ENCODE data around the gene BCAP29. TPM values are rescaled to one million over a fixed set of nuclear protein-coding genes. Genes with fewer than 3 reads are reported as not detected.

The BCAP29 gene
- total RNA-seq, 2 experiments from 2014 or later = 11.0 to 11.7 TPM

DNA sequence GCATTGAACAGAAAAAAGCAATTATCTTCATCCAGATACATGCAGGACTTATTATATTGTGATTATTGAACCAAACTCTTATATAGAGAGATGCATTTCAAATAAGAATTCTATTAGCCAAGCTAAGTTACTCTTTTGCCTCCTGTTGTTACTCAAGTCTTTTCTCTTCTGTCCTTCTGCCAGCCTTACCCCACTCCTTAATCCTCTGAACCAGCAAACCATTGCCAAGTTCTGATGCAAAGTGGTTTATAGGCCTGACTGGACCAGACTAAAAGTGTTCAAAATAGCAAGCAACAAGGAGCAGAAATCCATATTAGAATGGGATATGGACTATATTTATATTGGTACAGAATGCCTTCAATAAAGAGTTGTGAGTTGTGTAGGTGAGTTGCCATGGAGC, 78.4 kb downstream of the BCAP29 start:
- DNase-seq = no peak
- H3K27me3 ChIP-seq (ENCODE audit: control insufficient read depth in 1 of 2, insufficient read depth in 2 of 2, low read length in 2 of 2) = peaks cover 35 to 40% of the 10 kb centered on the region in 2 experiments
- H3K4me3 ChIP-seq (ENCODE audit: low read length) = no peak overlapping the region
- Mint-ChIP-seq H3K9me3 (no peaks in the 10 kb centered on the region), H3K4me1 (ENCODE audit: low read depth) (peaks cover 25% of the 10 kb centered on the region), H3K27me3 (peaks cover 80% of the 10 kb centered on the region), H3K36me3 (ENCODE audit: low read depth) (no peaks in the 10 kb centered on the region), H3K27ac (no peak overlapping the region), H3K4me3 (no peak overlapping the region)
- ChIA-PET CTCF (no interaction called here), POLR2A (no interaction called here)
- peaks cover 27% of the 10 kb centered on the region for H3K4me1 ChIP-seq (ENCODE audit: insufficient read depth, low read length)
- H3K27ac ChIP-seq (ENCODE audit: low read depth in 1 of 2, low read length in 2 of 2) = no peak overlapping the region
- H3K9me3 ChIP-seq (ENCODE audit: control insufficient read depth in 1 of 2, insufficient read depth in 1 of 2, low read length in 2 of 2) = peaks cover 0 to 10% of the 10 kb centered on the region in 2 experiments
- intact Hi-C loops (cut with DNase I, micrococcal nuclease) = no loop called here
- no peaks in the 10 kb centered on the region for H3K36me3 ChIP-seq (ENCODE audit: insufficient read depth, low read length)
- no peak for ATAC-seq (ENCODE audit: poor library complexity)
- TF ChIP-seq, protein P1, sequence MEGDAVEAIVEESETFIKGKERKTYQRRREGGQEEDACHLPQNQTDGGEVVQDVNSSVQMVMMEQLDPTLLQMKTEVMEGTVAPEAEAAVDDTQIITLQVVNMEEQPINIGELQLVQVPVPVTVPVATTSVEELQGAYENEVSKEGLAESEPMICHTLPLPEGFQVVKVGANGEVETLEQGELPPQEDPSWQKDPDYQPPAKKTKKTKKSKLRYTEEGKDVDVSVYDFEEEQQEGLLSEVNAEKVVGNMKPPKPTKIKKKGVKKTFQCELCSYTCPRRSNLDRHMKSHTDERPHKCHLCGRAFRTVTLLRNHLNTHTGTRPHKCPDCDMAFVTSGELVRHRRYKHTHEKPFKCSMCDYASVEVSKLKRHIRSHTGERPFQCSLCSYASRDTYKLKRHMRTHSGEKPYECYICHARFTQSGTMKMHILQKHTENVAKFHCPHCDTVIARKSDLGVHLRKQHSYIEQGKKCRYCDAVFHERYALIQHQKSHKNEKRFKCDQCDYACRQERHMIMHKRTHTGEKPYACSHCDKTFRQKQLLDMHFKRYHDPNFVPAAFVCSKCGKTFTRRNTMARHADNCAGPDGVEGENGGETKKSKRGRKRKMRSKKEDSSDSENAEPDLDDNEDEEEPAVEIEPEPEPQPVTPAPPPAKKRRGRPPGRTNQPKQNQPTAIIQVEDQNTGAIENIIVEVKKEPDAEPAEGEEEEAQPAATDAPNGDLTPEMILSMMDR (IDR thresholded peaks at IDR 0.05) = no peak

DNA sequence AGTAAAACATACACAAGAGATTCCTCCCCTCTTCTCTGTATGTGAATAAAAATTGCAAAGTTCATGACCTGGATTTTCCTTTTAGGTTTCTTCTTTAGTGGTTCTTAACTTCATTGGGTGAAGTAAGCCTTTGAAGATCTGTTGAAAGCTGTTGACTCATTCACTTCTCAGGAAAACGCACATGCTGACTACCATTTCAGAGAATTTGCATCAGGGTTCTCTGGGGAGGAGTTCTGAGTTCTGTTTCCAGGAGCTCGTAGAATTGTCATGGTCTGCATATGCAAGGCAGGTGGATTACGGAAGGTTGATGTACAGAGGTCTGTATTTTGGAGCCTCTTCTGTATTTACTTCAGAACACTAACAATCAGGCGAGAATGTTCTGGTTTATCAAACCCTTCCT, 79.6 kb downstream of the BCAP29 start:
- intact Hi-C loops (cut with DNase I, micrococcal nuclease) = no loop called here
- Mint-ChIP-seq H3K27ac (no peak overlapping the region), H3K4me3 (peak overlapping the region; percentile 64), H3K36me3 (ENCODE audit: low read depth) (no peaks in the 10 kb centered on the region), H3K4me1 (ENCODE audit: low read depth) (peaks cover 25% of the 10 kb centered on the region), H3K27me3 (peaks cover 81% of the 10 kb centered on the region), H3K9me3 (no peaks in the 10 kb centered on the region)
- ATAC-seq (ENCODE audit: poor library complexity) = peak; percentile 34
- CTCF ChIA-PET = no interaction called here
- no peak overlapping the region for H3K27ac ChIP-seq (ENCODE audit: low read depth in 1 of 2, low read length in 2 of 2)
- peaks cover 37 to 41% of the 10 kb centered on the region in 2 experiments for H3K27me3 ChIP-seq (ENCODE audit: control insufficient read depth in 1 of 2, insufficient read depth in 2 of 2, low read length in 2 of 2)
- TF ChIP-seq, protein P1 (IDR thresholded peaks at IDR 0.05) = no peak
- peaks cover 27% of the 10 kb centered on the region for H3K4me1 ChIP-seq (ENCODE audit: insufficient read depth, low read length)
- no peaks in the 10 kb centered on the region for H3K36me3 ChIP-seq (ENCODE audit: insufficient read depth, low read length)
- peaks cover 0 to 10% of the 10 kb centered on the region in 2 experiments for H3K9me3 ChIP-seq (ENCODE audit: control insufficient read depth in 1 of 2, insufficient read depth in 1 of 2, low read length in 2 of 2)
- POLR2A ChIA-PET = no interaction called here
- H3K4me3 ChIP-seq (ENCODE audit: low read length) = no peak overlapping the region
- peak in 2 of 14 experiments; percentile 6 to 17 for DNase-seq

DNA sequence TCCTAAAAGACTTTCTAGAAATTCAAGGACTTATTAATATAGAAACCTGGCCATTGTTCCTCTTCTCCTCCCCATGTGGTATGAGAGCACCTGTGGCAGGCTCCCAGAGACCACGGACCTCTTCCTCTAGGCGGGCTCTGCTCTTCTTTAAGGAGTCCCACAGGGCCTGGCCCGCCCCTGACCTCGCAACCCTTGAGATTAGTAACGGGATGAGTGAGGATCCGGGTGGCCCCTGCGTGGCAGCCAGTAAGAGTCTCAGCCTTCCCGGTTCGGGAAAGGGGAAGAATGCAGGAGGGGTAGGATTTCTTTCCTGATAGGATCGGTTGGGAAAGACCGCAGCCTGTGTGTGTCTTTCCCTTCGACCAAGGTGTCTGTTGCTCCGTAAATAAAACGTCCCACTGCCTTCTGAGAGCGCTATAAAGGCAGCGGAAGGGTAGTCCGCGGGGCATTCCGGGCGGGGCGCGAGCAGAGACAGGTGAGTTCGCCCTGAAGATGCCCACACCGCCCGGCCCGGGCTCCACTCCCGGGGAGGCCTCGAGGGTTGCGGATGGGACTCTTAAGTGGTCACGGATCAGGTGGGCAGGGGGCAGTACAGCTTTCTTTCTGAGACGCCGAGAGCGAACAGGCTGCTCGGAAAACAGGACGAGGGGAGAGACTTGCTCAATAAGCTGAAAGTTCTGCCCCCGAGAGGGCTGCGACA, 80.5 kb downstream of the BCAP29 start, which contains the start of gene SLC26A4:
Gene SLC26A4, plus strand, starts transcription at position 448 of the 700 bp plus-strand sequence. CDS start 814 bp downstream, outside the sequence.
- Mint-ChIP-seq H3K27me3 (peaks cover 81% of the 10 kb centered on the region), H3K9me3 (no peaks in the 10 kb centered on the region), H3K36me3 (ENCODE audit: low read depth) (no peaks in the 10 kb centered on the region), H3K4me1 (ENCODE audit: low read depth) (peaks cover 25% of the 10 kb centered on the region), H3K4me3 (peak within 1 kb of the TSS; percentile 89), H3K27ac (no peak within 1 kb of the TSS)
- Histone ChIP-seq H3K4me3 (ENCODE audit: low read length) (peak within 1 kb of the TSS; percentile 52), H3K9me3 (ENCODE audit: control insufficient read depth in 1 of 2, insufficient read depth in 1 of 2, low read length in 2 of 2) (peaks cover 0 to 10% of the 10 kb centered on the region in 2 experiments), H3K27ac (ENCODE audit: low read depth in 1 of 2, low read length in 2 of 2) (no peak within 1 kb of the TSS), H3K27me3 (ENCODE audit: control insufficient read depth in 1 of 2, insufficient read depth in 2 of 2, low read length in 2 of 2) (peaks cover 37 to 41% of the 10 kb centered on the region in 2 experiments), H3K36me3 (ENCODE audit: insufficient read depth, low read length) (no peaks in the 10 kb centered on the region), H3K4me1 (ENCODE audit: insufficient read depth, low read length) (peaks cover 27% of the 10 kb centered on the region)
- no peak for ATAC-seq (ENCODE audit: poor library complexity)
- peak in 2 of 14 experiments; percentile 8 to 15 for DNase-seq
- TF ChIP-seq, protein P1 (IDR thresholded peaks at IDR 0.05) = no peak
- ChIA-PET CTCF (no interaction called here), POLR2A (no interaction called here)
- intact Hi-C loops (cut with DNase I, micrococcal nuclease) = no loop called here
